ENCODE results near the gene NF1.

DNA sequence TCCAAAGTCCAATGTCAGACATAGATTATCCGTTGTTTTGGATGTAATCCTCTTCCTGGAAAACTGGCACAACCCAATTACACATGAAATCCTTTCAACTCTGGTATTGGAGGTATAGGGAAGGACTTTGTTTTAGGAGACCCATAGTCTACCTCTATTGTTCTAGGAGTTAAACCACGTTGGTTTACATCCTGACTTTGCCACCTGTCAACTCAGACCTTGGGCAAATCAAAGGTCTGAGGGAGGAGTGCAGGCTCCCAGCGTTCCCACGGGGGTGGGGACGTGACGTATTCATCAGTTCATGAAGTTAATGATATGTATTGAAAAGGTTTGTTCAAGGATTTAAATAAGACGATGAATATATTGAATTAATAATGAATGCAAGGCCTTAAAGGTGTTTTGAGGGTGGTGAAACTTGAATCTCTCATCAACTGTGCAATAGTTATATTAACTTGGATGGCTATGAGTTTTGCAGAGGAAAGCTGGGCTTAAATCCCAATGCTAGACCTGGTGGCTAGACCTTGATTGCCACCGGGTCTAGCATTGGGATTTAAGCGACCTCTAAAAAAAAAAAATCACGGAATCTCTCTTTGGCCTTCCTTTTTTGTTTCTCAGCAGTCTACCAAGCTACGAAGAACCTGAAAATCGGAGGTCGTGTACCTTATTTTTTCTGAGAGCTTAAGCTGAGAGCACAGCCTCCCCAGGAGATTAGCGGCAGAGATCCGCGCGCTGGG lies 744 bp upstream of the NF1 start:
- TF ChIP-seq, protein P1, sequence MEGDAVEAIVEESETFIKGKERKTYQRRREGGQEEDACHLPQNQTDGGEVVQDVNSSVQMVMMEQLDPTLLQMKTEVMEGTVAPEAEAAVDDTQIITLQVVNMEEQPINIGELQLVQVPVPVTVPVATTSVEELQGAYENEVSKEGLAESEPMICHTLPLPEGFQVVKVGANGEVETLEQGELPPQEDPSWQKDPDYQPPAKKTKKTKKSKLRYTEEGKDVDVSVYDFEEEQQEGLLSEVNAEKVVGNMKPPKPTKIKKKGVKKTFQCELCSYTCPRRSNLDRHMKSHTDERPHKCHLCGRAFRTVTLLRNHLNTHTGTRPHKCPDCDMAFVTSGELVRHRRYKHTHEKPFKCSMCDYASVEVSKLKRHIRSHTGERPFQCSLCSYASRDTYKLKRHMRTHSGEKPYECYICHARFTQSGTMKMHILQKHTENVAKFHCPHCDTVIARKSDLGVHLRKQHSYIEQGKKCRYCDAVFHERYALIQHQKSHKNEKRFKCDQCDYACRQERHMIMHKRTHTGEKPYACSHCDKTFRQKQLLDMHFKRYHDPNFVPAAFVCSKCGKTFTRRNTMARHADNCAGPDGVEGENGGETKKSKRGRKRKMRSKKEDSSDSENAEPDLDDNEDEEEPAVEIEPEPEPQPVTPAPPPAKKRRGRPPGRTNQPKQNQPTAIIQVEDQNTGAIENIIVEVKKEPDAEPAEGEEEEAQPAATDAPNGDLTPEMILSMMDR (IDR thresholded peaks at IDR 0.05): no peak
- no peak for TF ChIP-seq POLR2A (IDR thresholded peaks at IDR 0.05)

Measured in testis (tissue), 2 donors.